Prostate gland (tissue), 2 donors: ENCODE data around the gene OSBPL2. TPM values are rescaled to one million over a fixed set of nuclear protein-coding genes. Genes with fewer than 3 reads are reported as not detected.

ENCODE experiments used
- DNase-seq: peaks from one replicate; pipeline ENCODE4 v3.0.0-alpha.2; 2019; ENCODE audit warnings: low spot score
- H3K27ac ChIP-seq, 2 donors: fragments of 200-600 bp; sonication (generic); 2 replicates each; pipeline ENCODE4 v1.5.1; 2017 to 2019
- H3K27me3 ChIP-seq: fragments of 200-600 bp; sonication (generic); replicated peaks from 2 replicates; pipeline ENCODE4 v1.5.1; 2019; ENCODE audit not compliant: insufficient read depth
- H3K36me3 ChIP-seq, 2 donors: fragments of 200-600 bp; sonication (generic); 1 replicate in 1 of 2; 2 replicates in 1 of 2; pipeline versions ENCODE4 v1.5.1 to v1.8.1; 2017 to 2019
- H3K4me1 ChIP-seq: fragments of 200-600 bp; sonication (generic); replicated peaks from 2 replicates; pipeline ENCODE4 v1.5.1; 2019
- H3K4me3 ChIP-seq, 2 donors: fragments of 200-600 bp; sonication (generic); 2 replicates each; pipeline ENCODE4 v1.5.1; 2017 to 2019
- H3K9me3 ChIP-seq: fragments of 200-600 bp; sonication (generic); 2 replicates; pipeline ENCODE4 v1.5.1; 2017
- POLR2A ChIP-seq: fragments of 450-650 bp; IDR thresholded peaks from one replicate; pipeline ENCODE4 v1.6.1; 2016; ENCODE audit warnings: antibody characterized with exemption, mild to moderate bottlenecking
- POLR2AphosphoS5 ChIP-seq: sonication (generic); formaldehyde crosslinking; IDR thresholded peaks from one replicate; pipeline ENCODE4 v1.6.1; 2017; ENCODE audit warnings: antibody characterized with exemption
- WGBS: methylation state at CpG from one replicate; pipeline ENCODE4 v1.1.5; 2018; 5-methylcytosine and 5-hydroxymethylcytosine counted together
- intact Hi-C: fragments of 100-400 bp; cut with DNase I; formaldehyde crosslinking; loops from one replicate; pipeline ENCODE4 v1.14.2; 2022
- total RNA-seq, 2 donors: library from RNA; depleted of rRNA; stranded (reverse); fragments of >200 nt; gene quantifications; one replicate each; pipeline ENCODE4 v1.1.0, GENCODE V29; 2016
- TF ChIP-seq, protein P1 (sequence below), 4 experiments: fragments of 200-600 bp in 2 of 4; fragments of 450-650 bp in 2 of 4; sonication (generic) in 2 of 4; IDR thresholded peaks; 1 replicate in 3 of 4; 2 replicates in 1 of 4; pipeline ENCODE4 v1.5.1; 2016 to 2019; ENCODE audit warnings: antibody characterized with exemption in 4 of 4, mild to moderate bottlenecking in 2 of 4, moderate library complexity in 2 of 4

Gene OSBPL2
- total RNA-seq, 2 donors from 2014 or later, result 33.5 to 50.6 TPM

DNA sequence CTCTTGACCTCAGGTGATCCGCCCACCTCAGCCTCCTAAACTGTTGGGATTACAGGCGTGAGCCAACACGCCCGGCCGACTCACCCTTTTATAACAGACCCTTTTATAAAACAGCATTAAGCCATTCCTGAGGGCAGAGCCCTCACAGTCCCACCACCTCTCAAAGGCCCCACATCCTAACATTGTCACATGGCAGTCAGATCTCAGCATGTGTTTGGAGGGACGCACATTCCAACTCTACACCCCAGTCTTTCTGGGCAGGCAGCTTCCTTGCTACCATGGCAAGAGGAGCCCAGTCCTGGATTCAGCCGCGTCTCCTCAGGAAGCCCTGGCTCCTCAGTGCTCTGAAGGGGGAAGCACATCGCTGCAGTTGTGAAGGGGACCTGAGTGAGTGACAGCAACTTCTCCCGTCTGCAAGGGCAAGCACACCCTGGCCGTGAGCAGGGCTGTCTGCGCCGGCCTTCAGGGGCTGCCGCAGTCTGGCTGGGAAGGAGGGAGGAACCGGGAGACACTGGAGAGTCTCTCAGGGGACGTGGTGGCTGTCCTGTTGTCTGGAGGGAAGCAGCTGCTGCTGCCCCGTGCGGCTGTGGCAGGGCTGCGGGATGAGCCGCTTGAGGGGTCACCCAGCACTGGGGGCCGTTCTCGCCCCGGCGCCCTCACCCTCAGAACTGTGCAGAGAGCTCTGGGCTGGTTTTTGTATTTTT is 15.9 kb downstream of the OSBPL2 start:
- intact Hi-C loops, result no loop called here
- H3K27ac ChIP-seq, result no peak overlapping the region
- WGBS, result 70% methylated on average over 24 of the region's 24 CpGs
- H3K4me1 ChIP-seq, result no peaks in the 10 kb centered on the region
- no peak for TF ChIP-seq POLR2AphosphoS5
- TF ChIP-seq, protein P1, sequence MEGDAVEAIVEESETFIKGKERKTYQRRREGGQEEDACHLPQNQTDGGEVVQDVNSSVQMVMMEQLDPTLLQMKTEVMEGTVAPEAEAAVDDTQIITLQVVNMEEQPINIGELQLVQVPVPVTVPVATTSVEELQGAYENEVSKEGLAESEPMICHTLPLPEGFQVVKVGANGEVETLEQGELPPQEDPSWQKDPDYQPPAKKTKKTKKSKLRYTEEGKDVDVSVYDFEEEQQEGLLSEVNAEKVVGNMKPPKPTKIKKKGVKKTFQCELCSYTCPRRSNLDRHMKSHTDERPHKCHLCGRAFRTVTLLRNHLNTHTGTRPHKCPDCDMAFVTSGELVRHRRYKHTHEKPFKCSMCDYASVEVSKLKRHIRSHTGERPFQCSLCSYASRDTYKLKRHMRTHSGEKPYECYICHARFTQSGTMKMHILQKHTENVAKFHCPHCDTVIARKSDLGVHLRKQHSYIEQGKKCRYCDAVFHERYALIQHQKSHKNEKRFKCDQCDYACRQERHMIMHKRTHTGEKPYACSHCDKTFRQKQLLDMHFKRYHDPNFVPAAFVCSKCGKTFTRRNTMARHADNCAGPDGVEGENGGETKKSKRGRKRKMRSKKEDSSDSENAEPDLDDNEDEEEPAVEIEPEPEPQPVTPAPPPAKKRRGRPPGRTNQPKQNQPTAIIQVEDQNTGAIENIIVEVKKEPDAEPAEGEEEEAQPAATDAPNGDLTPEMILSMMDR (IDR thresholded peaks at IDR 0.05), result no peak
- no peak for TF ChIP-seq POLR2A
- no peaks in the 10 kb centered on the region for H3K9me3 ChIP-seq
- H3K36me3 ChIP-seq, result peaks cover 0 to 6% of the 10 kb centered on the region in 2 donors
- no peaks in the 10 kb centered on the region for H3K27me3 ChIP-seq
- no peak for DNase-seq
- no peak overlapping the region for H3K4me3 ChIP-seq

DNA sequence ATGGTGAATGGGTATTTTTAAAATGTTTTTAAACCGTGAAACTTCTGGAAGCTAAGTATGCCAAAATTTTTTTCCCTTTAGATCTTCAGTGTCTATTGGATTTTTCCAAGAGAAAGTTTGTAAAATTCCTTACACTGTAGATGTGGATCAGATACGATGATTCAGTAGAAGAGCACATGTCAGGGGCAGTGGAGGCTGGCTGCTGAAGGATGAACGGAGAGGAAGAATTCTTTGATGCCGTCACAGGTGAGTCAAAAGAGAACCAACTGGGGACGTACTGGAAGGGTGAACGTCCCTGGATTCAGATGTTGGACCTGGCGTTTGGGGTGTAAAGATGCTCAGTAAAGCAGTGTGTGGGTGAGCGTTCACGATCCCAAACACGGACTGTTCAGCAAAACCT is 17.7 kb downstream of the OSBPL2 start:
- intact Hi-C loops, result no loop called here
- TF ChIP-seq POLR2A (no peak), POLR2AphosphoS5 (no peak)
- TF ChIP-seq, protein P1 (IDR thresholded peaks at IDR 0.05), result no peak
- WGBS, result 93% methylated on average over 10 of the region's 10 CpGs
- peaks cover 0 to 6% of the 10 kb centered on the region in 2 donors for H3K36me3 ChIP-seq
- H3K4me1 ChIP-seq, result no peaks in the 10 kb centered on the region
- H3K27ac ChIP-seq, result no peak overlapping the region
- H3K9me3 ChIP-seq, result no peaks in the 10 kb centered on the region
- no peaks in the 10 kb centered on the region for H3K27me3 ChIP-seq
- no peak overlapping the region for H3K4me3 ChIP-seq
- no peak for DNase-seq

DNA sequence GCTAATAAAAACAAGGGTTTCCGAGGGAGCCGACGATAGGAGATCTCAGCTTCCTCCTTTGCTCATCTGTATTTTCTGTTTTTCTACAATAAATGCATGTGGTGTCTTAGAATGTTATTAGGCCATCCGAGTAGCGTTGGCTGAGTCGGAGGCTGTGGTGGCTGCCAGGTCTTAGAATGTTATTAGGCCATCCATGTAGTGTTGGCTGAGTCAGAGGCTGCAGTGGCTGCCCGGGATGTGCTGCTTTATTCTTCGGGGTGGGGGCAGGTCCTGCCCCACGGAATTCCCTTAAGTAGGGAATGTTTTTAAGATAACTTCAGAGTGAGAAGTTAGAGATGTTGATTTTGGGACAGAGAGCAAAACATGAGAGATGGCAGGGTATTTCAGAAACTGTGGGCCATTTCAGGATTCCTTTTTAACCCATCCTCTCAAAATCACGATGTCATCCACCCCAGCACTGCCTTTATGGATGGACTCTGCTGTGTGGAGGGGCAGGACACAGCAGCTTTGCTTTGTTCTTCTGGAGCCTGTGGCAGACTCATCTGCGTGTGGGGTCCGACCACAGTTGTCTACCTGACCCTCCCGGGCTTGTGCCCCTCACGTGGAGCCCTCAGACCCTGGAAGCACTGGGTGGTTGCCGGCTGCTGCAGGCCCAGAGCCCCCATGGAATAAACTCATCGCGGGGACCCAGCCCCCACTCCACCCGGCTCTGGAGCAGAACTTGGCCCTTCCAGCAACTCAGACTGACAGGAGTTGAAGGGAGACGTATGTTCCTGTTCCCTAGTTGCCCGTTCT is 20.4 kb downstream of the OSBPL2 start:
- intact Hi-C loops, result no loop called here
- Histone ChIP-seq H3K4me1 (no peaks in the 10 kb centered on the region), H3K27ac (no peak overlapping the region), H3K4me3 (no peak overlapping the region), H3K36me3 (peaks cover 0 to 6% of the 10 kb centered on the region in 2 donors), H3K9me3 (no peaks in the 10 kb centered on the region), H3K27me3 (no peaks in the 10 kb centered on the region)
- WGBS, result 69% methylated on average over 20 of the region's 20 CpGs
- TF ChIP-seq POLR2A (no peak), POLR2AphosphoS5 (no peak)
- TF ChIP-seq, protein P1 (IDR thresholded peaks at IDR 0.05), result no peak
- DNase-seq, result no peak

DNA sequence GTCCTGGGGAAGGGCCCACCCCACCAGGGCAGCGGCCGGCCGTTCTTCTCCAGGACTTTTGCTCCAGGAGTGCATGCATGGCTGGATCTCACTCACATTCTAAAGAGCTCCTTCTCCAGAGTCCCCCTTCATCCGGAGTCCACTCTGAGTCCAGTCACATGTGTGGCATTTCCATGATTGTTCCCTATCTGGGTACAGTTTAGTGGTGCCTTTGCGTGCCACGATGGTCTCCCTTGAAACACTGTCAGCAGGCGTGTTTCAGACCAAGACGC is 20.9 kb downstream of the OSBPL2 start:
- Histone ChIP-seq H3K36me3 (peaks cover 0 to 6% of the 10 kb centered on the region in 2 donors), H3K27me3 (no peaks in the 10 kb centered on the region), H3K9me3 (no peaks in the 10 kb centered on the region), H3K4me3 (no peak overlapping the region), H3K4me1 (no peaks in the 10 kb centered on the region), H3K27ac (no peak overlapping the region)
- no peak for DNase-seq
- intact Hi-C loops, result no loop called here
- TF ChIP-seq POLR2A (no peak), POLR2AphosphoS5 (no peak)
- TF ChIP-seq, protein P1 (IDR thresholded peaks at IDR 0.05), result no peak
- WGBS, result 95% methylated on average over 8 of the region's 8 CpGs

DNA sequence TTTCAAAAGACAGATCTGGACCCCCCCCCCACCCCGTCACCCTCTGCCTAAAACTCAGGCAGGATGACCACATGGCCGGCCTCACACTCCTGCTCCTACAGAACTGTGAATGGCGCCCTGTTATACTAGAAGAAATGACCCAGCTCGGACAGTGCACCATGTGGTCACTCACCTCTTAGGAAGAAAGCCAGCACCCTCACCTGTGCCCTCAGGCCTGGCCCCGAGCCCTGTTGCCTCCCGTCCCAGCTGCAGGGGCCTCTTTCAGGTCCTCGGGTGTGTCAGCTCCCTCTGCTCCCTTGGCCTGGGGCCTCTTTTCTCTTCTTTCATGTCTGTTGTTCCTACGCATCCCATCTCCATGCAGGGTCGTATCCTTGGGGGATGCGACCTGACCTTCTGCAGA is 23.7 kb downstream of the OSBPL2 start:
- no peaks in the 10 kb centered on the region for H3K4me1 ChIP-seq
- TF ChIP-seq, protein P1 (IDR thresholded peaks at IDR 0.05), result no peak
- TF ChIP-seq POLR2AphosphoS5 (no peak), POLR2A (no peak)
- intact Hi-C loops, result no loop called here
- H3K27me3 ChIP-seq, result no peaks in the 10 kb centered on the region
- H3K36me3 ChIP-seq, result peaks cover 0 to 5% of the 10 kb centered on the region in 2 donors
- no peak overlapping the region for H3K27ac ChIP-seq
- WGBS, result 95% methylated on average over 10 of the region's 10 CpGs
- no peak for DNase-seq
- H3K9me3 ChIP-seq, result no peaks in the 10 kb centered on the region
- no peak overlapping the region for H3K4me3 ChIP-seq
